H1 (cell line): ENCODE data around the gene SRGAP3. TPM values are rescaled to one million over a fixed set of nuclear protein-coding genes. Genes with fewer than 3 reads are reported as not detected.
A peak's percentile ranks its signal among the peaks of the same experiment; 100 is the strongest.

Source experiments
- BACH1 ChIP-seq: IDR thresholded peaks from 2 replicates; pipeline ENCODE4 v1.6.1; 2012; ENCODE audit warnings: low read length, improper control_type of control experiment
- BCL11A ChIP-seq, 2 experiments: IDR thresholded peaks; one replicate each; pipeline ENCODE4 v1.6.1; 2011; ENCODE audit warnings: low read depth in 2 of 2, low read length in 2 of 2, mild to moderate bottlenecking in 2 of 2
- CEBPB ChIP-seq: IDR thresholded peaks from 2 replicates; pipeline ENCODE4 v1.6.1; 2012; ENCODE audit warnings: low read depth, low read length
- FOSL1 ChIP-seq: IDR thresholded peaks from 2 replicates; pipeline ENCODE4 v1.6.1; 2011; ENCODE audit warnings: mild to moderate bottlenecking, low read depth, low read length, moderate library complexity; ENCODE audit not compliant: insufficient read depth
- GABPA ChIP-seq: IDR thresholded peaks from 2 replicates; pipeline ENCODE4 v1.6.1; 2011; ENCODE audit warnings: mild to moderate bottlenecking, low read length, moderate library complexity, borderline replicate concordance; ENCODE audit not compliant: insufficient read depth
- KDM1A ChIP-seq: fragments of 200-600, 300-600 bp; sonication (generic); IDR thresholded peaks from 2 replicates; pipeline ENCODE4 v1.7.1; 2016; ENCODE audit warnings: mild to moderate bottlenecking, low read length, borderline replicate concordance
- KDM5A ChIP-seq: fragments of 200-600 bp; IDR thresholded peaks from 2 replicates; pipeline ENCODE4 v1.7.1; 2012; ENCODE audit warnings: mild to moderate bottlenecking, low read length, inconsistent platforms, mixed read lengths
- POU5F1 ChIP-seq: IDR thresholded peaks from 2 replicates; pipeline ENCODE4 v1.6.1; 2011; ENCODE audit warnings: low read depth, mild to moderate bottlenecking, low read length, moderate library complexity
- SP4 ChIP-seq: IDR thresholded peaks from 2 replicates; pipeline ENCODE4 v1.6.1; 2012; ENCODE audit warnings: low read length, inconsistent platforms
- TAF1 ChIP-seq: IDR thresholded peaks from 2 replicates; pipeline ENCODE4 v1.6.1; 2011; ENCODE audit warnings: mild to moderate bottlenecking, low read depth, low read length
- polyA plus RNA-seq, 7 experiments: library from polyadenylated mRNA; depleted of rRNA in 3 of 7; stranded (reverse) in 5 of 7; unstranded in 2 of 7; fragments of >200 nt in 5 of 7; fragments of 200-250 nt in 2 of 7; gene quantifications; 1 replicate in 5 of 7; 2 replicates in 1 of 7; 4 replicates in 1 of 7; pipeline versions ENCODE4 v1.2.1 to v1.2.3, GENCODE V29; 2011 to 2013; ENCODE audit warnings: missing spikeins in 2 of 7, mixed read lengths in 2 of 7
- total RNA-seq: library from RNA; stranded (reverse); fragmentation: NEBNext Ultra II Directional; extraction: Animal tissue kit (Norgen Biotek cat#: 25700); gene quantifications from 2 replicates; pipeline ENCODE4 v1.2.1, GENCODE V29; 2021

The SRGAP3 gene
- total and polyA plus RNA-seq, 2 of the 8 experiments (the other 6 are each of a cell fraction or from before 2014, with no cell fraction given) = 5.8 to 11.4 TPM

- TF ChIP-seq FOSL1 (no peak), SP4 (no peak), GABPA (no peak), POU5F1 (no peak), CEBPB (no peak), BACH1 (no peak), KDM5A (no peak), KDM1A (peak; percentile 79; the same call in 1 of the 2 replicates), TAF1 (no peak), BCL11A (IDR thresholded peaks at IDR 0.05; ENCODE audit: low read depth in 2 of 2, low read length in 2 of 2) (no peak)
Measured at GRCh38 chr3:9078561-9079240, 170.7 kb downstream of the SRGAP3 start (continued).
